ENCODE measurements around the gene PUSL1.

PUSL1 gene

DNA sequence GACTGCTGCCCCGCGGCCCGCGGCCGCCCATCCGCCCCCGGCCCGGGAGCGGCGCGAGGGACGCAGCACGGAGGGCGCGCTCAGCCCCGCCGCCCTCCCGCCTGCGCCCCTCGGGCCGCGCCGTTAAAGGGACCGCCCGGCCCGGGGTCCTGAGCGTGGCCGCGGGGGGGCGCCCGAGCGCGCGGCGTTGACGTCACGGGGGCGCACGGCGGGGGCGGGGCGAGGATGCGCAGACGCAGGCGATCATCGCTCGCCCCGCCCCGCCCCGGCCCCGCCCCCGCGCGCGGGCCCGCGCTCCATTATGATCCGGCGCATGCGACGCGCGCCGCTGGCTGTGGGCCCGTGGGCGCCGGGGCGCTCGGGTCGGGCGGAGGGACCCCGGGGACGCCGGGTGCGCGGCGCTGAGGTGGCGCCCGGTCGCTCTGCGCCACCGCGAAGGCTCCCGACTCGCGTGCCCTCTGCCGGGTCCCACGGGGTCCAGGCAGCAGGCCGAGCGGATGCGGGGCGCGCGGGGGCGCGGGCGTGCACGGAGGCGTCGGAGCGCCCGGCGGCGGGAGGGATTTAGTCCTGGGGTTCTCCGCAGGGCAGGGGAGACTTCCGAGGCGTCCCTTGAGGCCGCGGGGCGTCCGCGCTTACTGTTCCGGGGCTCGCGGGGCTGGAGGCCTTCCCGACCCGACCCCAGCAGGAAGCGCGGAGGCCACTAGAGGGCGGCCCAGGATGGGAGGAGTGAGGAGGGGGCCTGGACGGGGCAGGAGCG, 41.0 kb downstream of the PUSL1 start, which contains the start of gene DVL1:
Gene DVL1, minus strand, starts transcription at position 163 of the 757 bp plus-strand sequence. CDS start 353 bp downstream, outside the sequence.
- in situ Hi-C loops (cut with MboI; ENCODE audit: low sequenced_read_pairs), result no loop called here

DNA sequence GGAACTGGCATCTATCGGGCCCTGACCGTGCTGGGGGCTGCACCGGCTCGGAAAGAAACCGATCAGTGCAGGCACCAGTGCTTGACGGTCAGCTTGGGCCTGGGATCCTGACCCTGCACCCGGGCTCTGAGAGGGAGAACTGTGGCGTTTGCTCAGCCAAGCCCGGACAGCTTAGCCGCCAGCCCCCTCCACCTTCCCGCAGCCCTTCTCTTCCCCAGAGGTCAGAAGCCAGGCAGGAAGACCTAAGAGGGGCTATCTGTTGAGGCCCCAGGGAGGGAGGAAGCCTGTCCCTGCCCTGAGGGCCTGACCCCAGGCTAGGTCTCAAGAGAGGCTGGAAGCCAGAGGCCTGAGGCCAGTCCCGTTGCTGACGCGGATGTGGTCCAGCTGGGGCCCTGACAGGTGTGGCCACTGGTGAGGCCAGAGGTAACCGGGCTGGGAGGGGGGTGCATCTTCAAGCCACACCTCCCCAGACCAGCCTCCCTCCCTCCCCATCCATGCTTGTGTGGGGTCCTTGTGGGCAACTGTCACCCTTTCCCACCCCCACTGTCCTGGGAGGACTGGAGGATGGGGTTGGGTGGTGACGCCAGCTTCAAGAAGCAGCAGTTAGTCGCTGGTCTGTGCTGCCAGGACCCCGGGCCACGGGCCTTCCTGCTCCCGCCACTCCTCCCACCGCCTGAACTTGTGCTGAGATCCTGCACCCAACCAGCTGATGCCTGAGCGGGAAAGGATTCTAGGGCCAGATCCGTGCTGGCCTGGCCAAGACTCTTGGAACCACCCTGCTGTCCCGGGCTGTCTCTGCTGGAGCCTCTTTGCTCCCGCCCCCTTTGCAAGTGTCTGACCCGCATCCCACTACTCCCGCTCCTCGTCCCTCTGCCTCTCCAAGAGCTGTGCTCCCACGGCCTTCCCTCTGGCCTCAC, 43.4 kb downstream of the PUSL1 start:
- in situ Hi-C loops (cut with MboI; ENCODE audit: low sequenced_read_pairs), result no loop called here

DNA sequence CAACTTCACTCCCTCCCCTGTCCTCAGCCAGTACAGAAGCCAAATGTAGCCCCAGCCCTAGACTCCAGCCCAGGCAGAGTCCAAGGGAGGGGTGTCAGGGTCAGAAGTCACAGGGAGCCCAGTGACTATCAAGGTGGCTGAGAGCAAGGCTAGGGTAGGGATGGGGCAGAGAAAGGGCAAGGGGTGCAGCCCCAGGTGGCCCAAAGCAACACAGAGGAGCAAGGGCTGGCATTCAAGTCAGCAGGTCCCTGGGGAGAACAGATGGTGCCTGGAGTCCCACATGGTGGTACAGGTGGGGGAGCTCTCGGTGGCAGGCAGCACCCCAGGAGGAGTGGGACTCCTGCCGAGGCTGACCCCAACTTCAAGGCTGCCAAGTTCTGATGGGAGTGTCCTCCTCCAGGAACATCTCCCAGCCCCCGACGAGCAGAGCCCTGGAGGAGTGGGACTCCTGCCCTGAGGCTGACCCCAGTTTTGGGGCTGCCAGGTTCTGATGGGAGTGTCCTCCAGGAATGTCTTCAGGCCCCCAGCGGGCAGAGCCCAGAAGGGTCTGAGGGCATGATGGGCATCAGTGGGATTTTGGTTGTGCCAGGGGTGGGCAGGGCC, 44.5 kb downstream of the PUSL1 start:
- in situ Hi-C loops (cut with MboI; ENCODE audit: low sequenced_read_pairs), result no loop called here

DNA sequence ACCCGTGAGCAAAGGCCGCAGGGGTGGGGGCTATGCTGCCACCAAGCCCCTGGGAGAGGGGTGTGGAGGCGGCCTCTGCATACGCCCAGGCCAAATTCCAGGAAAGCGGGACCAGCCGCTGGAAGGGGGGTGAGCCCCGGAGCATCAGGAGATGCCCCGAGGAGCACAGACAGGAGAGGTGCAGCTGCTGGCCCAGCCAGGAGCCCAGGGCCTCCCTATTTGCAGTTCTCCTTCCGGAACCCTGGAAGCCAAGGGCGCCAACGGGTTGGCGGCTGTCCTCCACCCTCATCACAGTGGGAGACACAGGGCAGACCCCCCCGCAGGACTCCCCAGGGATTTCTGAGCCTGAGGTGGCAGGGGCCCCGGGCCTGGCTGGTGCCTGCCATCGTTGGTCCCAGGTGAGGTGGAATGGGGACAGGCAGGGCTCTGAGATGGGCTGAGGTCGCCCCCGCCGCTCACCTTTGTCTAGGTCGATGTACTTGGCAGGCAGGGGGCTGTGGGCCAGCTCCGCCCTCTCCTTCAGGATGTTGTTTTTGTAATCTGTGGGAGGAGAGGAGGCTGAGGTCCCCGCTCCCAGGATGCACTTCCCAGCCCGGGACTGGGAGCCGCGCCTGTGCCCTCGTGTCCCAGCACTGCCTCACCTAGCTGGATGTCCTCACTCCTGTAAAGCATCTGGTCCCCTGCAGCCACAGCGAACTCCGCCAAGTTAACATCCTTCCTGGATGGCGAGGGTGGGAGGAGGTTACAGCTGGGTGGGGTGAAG, 45.2 kb downstream of the PUSL1 start:
- in situ Hi-C loops (cut with MboI; ENCODE audit: low sequenced_read_pairs), result no loop called here

DNA sequence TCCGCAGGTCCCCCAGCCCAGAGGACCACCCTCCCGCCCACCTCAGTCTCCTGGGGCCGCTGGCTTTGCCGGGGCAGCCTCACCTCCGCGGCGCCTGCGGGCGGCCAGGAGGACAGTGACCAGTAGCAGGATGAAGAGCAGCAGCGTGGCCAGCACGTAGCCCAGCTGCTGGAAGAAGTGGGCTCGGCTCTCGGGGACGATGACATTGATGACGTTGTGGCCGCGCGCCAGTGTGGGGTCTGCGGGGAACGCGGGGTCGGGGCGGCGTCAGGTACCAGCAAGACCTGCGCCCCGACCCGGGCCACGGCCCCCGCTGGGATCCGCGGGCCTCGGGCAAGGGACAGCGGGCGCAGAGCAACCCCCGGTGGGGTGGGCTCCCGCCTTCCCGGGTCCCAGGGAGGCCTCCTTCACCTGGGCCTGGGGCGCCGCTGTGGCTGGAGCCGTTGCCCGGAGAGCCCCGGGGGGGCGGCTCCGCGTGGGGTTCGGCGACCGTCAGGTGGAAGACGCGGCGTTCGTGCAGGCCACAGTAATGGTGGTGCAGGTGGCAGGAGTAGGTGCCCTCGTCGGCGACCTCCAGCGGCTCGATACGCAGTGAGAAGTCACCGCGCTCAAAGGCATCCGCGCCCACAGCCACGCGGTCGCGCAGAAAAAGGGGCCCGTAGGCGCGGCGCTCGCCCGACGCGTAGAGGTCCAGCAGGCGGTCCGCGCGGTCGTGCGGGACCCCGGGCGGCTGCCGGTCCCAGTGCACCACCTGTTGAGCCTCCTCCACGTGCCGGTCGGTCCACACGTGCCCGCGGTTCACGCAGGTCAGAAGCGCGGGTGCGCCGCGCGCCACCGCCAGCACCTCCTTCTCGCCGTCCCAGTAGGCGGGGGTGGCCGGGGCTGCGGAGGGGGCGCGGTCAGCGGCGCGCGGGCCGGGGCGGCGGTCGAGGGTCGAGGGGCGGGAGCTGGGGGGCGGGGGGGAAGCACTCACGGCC, 46.2 kb downstream of the PUSL1 start:
- in situ Hi-C loops (cut with MboI; ENCODE audit: low sequenced_read_pairs), result no loop called here

DNA sequence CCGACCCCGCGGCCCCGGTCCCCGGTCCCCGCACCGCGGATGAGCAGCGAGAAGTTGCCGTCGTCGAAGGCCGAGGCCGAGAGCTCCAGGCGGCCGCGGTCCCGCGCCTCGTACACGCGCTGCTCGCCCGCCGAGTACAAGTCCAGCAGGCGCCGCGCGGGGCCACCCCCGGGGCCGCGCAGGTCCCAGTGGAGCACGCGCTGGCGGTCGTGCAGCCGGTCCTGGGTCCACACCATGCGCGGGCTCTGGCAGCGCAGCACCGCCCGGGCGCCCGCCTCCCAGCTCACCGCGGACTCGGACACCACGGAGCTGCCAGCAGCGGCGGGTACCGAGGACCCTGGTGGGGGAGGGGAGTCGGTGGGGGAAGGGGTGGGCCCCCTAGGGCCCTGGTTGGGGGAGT, 47.0 kb downstream of the PUSL1 start:
- in situ Hi-C loops (cut with MboI; ENCODE audit: low sequenced_read_pairs), result no loop called here

DNA sequence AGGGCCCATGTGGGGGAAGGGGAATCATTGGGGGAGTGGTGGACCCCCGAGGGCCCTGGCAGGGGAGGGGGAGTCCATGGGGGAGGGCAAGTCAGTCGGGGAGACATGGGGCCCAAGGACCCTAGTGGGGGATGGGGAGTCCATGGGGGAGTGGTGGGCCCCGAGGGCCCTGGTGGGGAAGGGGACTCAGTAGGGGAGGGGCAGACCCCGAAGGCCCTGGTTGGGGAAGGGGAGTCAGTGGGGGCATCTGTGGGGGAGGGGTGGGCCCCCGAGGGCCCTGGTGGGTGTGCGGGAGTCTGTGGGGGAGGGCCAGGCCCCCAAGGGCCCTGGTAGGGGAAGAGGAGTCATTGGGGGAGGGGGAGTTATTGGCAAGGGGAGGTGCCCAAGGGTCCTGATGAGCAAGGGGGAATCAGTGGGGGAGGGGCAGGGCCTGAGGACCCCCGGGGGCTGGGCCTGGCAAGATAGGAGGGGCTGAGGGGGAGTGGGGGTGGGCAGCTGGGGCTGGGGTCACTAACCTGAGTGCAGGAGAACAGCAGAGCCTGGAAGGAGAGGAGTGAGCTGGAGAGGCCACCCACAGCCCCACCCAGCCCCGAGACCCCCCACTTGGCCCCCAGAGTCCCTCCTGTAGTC, 47.9 kb downstream of the PUSL1 start:
- in situ Hi-C loops (cut with MboI; ENCODE audit: low sequenced_read_pairs), result no loop called here

DNA sequence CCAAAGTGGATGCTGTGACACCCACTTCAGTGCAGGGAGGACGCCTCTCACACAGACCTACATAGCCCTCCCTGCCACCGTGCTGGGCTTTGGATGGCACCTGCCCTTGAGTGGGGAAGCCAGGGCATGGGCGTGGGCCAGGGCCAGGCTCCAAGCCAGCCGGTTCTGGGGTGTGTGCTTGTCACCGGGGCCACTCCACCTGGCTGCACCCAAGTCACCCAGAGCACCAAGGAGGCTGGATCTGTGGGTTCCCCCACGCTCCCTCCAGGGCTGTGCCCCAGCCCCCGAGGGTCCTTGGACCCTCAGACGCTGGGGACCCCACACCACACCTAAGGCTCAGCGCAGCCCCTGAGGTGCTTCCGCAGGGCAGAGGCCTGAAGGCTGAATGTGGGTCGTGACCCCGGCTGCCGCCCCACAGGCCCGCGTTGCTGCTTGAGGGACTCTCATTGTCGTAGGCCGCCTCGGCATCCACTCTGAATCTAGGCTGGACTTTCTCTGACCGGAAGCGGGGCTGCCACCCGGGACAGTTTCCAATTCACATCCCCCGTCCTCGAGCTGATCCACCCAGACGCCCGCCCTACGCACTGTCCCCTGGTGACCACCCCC, 48.5 kb downstream of the PUSL1 start:
- in situ Hi-C loops (cut with MboI; ENCODE audit: low sequenced_read_pairs), result no loop called here

DNA sequence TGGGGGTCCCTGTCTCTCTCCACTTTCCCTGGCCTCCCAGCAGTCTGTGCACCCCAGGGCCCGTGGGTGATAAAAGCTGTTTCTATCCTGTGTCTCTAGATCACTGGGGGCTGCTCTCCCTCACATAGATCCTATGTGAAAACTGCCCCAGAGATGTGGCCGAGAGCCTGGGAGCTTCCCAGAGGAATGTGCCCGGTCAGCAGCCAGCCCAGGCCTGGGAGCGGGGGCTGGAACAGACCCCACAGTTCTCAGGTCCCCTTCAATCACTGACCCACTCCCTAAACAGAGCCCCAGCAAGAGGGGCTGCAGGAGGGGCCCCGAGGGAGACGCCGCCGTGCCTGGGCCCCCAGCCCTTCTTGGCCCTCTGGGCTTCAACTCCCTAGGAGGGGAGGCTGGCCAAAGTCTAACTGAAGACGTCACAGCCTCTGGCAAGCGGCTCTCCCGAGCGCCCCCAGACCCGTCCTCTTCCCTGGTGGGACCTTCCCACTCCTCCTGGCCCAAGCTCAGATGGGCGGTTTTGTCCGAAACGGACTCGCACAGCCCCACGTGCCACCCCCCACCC, 49.6 kb downstream of the PUSL1 start:
- in situ Hi-C loops (cut with MboI; ENCODE audit: low sequenced_read_pairs), result no loop called here

DNA sequence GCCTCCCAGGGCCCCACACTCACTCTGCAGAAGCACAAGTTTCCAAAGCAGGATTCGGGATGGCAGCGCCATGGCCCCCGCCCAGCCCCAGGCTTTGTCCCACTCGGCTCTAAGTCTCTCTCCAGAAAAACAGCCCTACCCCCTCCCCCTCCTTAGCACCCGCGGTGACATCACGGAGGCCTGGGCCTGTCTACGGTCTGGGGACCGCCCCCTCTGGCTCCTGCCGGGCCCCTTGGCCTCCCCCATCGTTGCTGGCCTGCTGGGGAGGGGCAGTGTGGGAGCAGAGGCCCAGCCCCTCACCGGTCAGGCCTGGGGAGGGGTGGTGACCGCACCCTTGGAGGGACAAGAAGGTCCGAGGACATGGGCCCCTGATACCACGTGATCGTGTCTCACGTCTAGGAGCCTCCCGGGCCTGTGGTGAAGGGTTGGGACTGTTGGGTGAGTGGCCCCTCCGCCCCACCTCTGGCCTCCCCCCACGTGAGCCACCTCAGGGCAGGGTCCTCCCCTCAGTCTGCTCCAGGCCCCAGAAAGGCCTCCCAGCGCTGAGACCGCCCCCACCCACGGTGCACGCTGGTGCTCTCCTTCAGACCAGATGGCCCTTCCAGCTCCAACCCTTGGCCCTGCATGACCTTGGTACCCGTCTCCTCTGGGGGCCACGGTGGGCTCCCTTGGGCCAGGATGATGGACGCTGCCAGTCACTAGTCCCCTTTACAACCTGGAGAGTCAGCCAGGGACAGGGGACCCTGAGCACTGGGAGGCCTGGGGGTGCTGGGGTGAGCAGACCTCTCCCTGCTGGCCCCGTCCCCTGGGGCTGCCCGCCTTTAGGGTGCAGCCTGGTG, 50.3 kb downstream of the PUSL1 start, which contains the start of gene MXRA8:
Gene MXRA8, minus strand, starts transcription at position 123 of the 839 bp plus-strand sequence. Its CDS starts 51 bp downstream, at position 72.
- in situ Hi-C loops (cut with MboI; ENCODE audit: low sequenced_read_pairs), result no loop called here

DNA sequence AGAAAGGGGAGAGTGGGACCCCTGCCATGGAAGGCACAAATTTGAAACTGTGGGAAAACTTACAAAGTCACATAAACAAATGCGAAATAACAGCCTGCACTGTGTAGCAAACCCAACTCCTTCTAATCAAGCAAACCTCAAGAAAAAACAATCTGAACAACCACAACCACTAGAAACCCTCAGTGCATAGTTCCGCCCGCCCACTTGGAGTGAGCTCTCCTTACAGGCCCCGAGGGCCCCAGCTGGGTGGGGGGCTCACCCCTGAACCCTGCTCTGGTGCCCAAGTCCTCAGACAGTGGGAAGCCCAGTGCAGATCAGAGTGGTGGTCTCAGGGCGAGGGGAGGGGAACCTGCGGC, 50.9 kb downstream of the PUSL1 start:
- in situ Hi-C loops (cut with MboI; ENCODE audit: low sequenced_read_pairs), result no loop called here

DNA sequence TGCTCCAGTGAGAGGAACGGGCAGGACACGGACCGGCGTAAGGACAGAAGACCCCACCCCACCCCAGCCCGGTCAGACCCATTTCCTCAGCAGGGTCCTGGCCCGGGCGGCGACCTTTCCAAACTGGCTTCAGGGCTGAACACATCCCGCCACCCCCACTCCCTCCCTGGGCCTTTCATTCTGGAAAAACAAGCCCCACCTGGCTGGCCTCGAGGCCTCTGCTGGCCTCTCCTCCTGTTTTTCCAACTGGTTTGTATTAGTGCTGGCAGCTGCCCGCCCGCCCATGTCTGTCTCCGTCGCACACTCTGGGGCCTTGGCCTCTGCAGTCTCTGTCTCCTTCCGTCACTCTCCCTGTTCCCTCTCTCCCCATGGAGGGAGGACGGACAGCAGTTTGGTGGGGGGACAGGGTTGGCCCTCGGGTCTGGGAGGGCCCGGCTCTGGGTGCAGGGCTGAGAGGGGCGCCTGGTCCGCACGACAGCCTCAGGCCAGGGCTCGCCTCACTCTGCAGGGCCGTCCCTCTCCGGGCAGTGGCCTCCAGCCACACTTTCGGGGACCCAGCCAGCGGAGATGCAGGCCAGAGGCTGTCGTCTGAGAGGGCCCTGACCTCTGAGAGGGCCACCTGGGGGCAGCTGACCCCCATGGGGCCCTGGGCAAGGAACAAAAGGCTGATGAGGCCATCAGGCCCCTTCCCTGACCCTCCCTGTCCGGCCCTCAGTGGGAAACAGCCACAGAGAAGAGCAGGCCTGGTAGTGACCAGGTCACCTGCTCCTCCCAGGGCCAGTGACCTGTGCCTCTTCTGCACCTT, 51.5 kb downstream of the PUSL1 start:
- in situ Hi-C loops (cut with MboI; ENCODE audit: low sequenced_read_pairs), result no loop called here

DNA sequence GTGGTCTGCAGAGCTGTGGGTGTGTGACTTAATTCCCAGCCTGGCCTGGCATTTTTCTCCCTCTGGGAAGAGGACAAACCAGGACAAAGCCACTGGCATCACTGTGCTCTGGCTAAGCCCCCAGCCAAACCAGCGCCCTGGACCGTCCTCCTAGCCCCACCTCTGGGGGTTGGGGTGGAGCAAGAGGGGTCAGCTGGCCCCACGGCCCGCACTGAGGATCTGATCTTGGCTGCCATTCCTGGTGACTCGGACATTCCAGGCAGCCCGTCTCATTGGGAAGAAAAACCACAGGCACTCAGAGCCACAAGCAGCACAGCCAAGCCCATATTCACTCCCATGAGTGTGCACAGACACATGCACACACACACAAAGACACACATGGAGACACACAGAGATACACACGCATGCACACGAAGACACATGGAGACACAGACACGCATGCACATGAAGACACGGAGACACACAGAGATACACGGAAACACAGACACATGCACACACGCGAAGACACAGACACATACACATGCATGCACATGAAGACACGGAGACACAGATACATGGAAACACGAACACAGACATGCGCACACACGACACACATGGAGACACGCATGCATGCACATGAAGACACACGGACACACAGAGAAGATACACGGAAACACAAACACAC, 52.2 kb downstream of the PUSL1 start:
- in situ Hi-C loops (cut with MboI; ENCODE audit: low sequenced_read_pairs), result no loop called here
